PC-3 (cell line): ENCODE results near the gene GTF2B. TPM values are rescaled to one million over a fixed set of nuclear protein-coding genes. Genes with fewer than 3 reads are reported as not detected.
"Not testable (repeated sequence)": the region's sequence is repeated elsewhere in the genome, so short reads cannot be mapped to it uniquely, and the experiment has no call there.

Experiments used
- ATAC-seq: fragments of 200-7000 bp; cut with Tn5 transposase; 2 replicates; pipeline ENCODE4 v1.9.1; 2020; ENCODE audit warnings: mild to moderate bottlenecking, moderate library complexity
- BruUV-seq: library from RNA; stranded (reverse); fragments of 400-500 nt; replicated peaks from 2 replicates; lab custom pipeline; 2021; lab: Mats Ljungman, UMichigan
- CTCF ChIA-PET: fragments of 300-600 bp; sonication (Branson Sonifier 250); formaldehyde crosslinking; loops from one replicate; lab custom pipeline; 2022; ENCODE audit warnings: antibody characterized with exemption; lab: Charles Lee
- POLR2A ChIA-PET: fragments of 300-600 bp; sonication (Branson Sonifier 250); formaldehyde crosslinking; loops from one replicate; lab custom pipeline; 2022; ENCODE audit warnings: antibody characterized with exemption; ENCODE audit not compliant: unreplicated experiment; lab: Charles Lee
- DNase-seq: peaks from one replicate; pipeline ENCODE4 v3.0.0-alpha.2; 2015
- H2AFZ ChIP-seq: fragments of 300-600 bp; sonication (generic); 2 replicates; pipeline ENCODE4 v1.6.0; 2016; ENCODE audit warnings: antibody characterized with exemption, low read length
- H3F3A ChIP-seq: fragments of 300-600 bp; sonication (generic); one replicate; pipeline ENCODE4 v1.6.0; 2017; ENCODE audit warnings: antibody characterized with exemption, low read length, control low read depth, mild to moderate bottlenecking; ENCODE audit not compliant: unreplicated experiment
- H3K27ac ChIP-seq: fragments of 300-600 bp; sonication (generic); 2 replicates; pipeline ENCODE4 v1.5.1; 2016; ENCODE audit warnings: mild to moderate bottlenecking, low read length
- H3K27me3 ChIP-seq: fragments of 300-600 bp; sonication (generic); 2 replicates; pipeline ENCODE4 v1.6.1; 2016; ENCODE audit warnings: low read length, mixed read lengths
- H3K36me3 ChIP-seq: fragments of 300-600 bp; sonication (generic); 2 replicates; pipeline ENCODE4 v1.6.1; 2016; ENCODE audit warnings: low read depth, mixed run types, low read length, mixed read lengths
- H3K4me1 ChIP-seq: fragments of 300-600 bp; sonication (generic); 2 replicates; pipeline ENCODE4 v1.5.1; 2016; ENCODE audit warnings: low read length; ENCODE audit not compliant: insufficient read depth
- H3K4me2 ChIP-seq: fragments of 300-600 bp; sonication (generic); 2 replicates; pipeline ENCODE4 v1.6.0; 2016; ENCODE audit warnings: low read length
- H3K4me3 ChIP-seq: fragments of 300-600 bp; sonication (generic); 2 replicates; pipeline ENCODE4 v1.5.1; 2016; ENCODE audit warnings: mild to moderate bottlenecking, low read length, mixed read lengths
- H3K79me2 ChIP-seq: fragments of 300-600 bp; sonication (generic); 2 replicates; pipeline ENCODE4 v1.6.1; 2017; ENCODE audit warnings: low read length, mixed read lengths
- H3K9ac ChIP-seq: fragments of 300-600 bp; sonication (generic); 2 replicates; pipeline ENCODE4 v1.6.0; 2016; ENCODE audit warnings: mild to moderate bottlenecking, low read length
- H3K9me2 ChIP-seq: fragments of 300-600 bp; sonication (generic); replicated peaks from 2 replicates; pipeline ENCODE4 v1.6.1; 2016; ENCODE audit warnings: mixed run types, low read length, mixed read lengths
- H3K9me3 ChIP-seq: fragments of 300-600 bp; sonication (generic); 2 replicates; pipeline ENCODE4 v1.6.1; 2016; ENCODE audit warnings: low read length, mixed read lengths
- H4K20me1 ChIP-seq: fragments of 300-600 bp; sonication (generic); 2 replicates; pipeline ENCODE4 v1.6.1; 2016; ENCODE audit warnings: low read length, mixed read lengths
- EZH2 ChIP-seq: fragments of 300-600 bp; sonication (generic); IDR thresholded peaks from one replicate; pipeline ENCODE4 v1.6.1; 2017; ENCODE audit warnings: antibody characterized with exemption, mild to moderate bottlenecking, low read length; ENCODE audit not compliant: unreplicated experiment
- EZH2phosphoT487 ChIP-seq: fragments of 300-600 bp; sonication (generic); IDR thresholded peaks from 2 replicates; pipeline ENCODE4 v1.6.1; 2018; ENCODE audit warnings: mild to moderate bottlenecking, antibody characterized with exemption, low read length, borderline replicate concordance
- intact Hi-C: fragments of 100-400 bp; cut with micrococcal nuclease; formaldehyde crosslinking; loops from 2 replicates; pipeline ENCODE4 v1.9.0; 2023
- total RNA-seq: library from RNA; depleted of rRNA; stranded (reverse); fragments of >200 nt; gene quantifications from 2 replicates; pipeline ENCODE4 v1.2.3, GENCODE V29; 2014
- TF ChIP-seq, protein P1 (sequence below): fragments of 300-600 bp; sonication (generic); conservative IDR thresholded peaks from 2 replicates; pipeline ENCODE4 v1.5.1; 2017; ENCODE audit warnings: antibody characterized with exemption, low read depth, mild to moderate bottlenecking, low read length

GTF2B gene
- total RNA-seq, 1 experiment from 2014 or later: 32.1 TPM

GRCh38 chr1:88917321-88918025, 26.1 kb upstream of the GTF2B start:
- Histone ChIP-seq H3K9me2 (no peaks in the 10 kb centered on the region), H3K27ac (no peak overlapping the region), H3K36me3 (no peaks in the 10 kb centered on the region), H3K4me1 (no peaks in the 10 kb centered on the region), H3K4me3 (no peak overlapping the region), H3K79me2 (no peaks in the 10 kb centered on the region), H3K9me3 (peaks cover 16% of the 10 kb centered on the region), H3F3A (no peaks in the 10 kb centered on the region), H3K4me2 (no peak overlapping the region), H3K9ac (no peak overlapping the region), H4K20me1 (no peaks in the 10 kb centered on the region), H3K27me3 (no peaks in the 10 kb centered on the region), H2AFZ (no peak overlapping the region)
- ChIA-PET POLR2A (no interaction called here), CTCF (no interaction called here)
- no peak for TF ChIP-seq EZH2
- TF ChIP-seq, protein P1, sequence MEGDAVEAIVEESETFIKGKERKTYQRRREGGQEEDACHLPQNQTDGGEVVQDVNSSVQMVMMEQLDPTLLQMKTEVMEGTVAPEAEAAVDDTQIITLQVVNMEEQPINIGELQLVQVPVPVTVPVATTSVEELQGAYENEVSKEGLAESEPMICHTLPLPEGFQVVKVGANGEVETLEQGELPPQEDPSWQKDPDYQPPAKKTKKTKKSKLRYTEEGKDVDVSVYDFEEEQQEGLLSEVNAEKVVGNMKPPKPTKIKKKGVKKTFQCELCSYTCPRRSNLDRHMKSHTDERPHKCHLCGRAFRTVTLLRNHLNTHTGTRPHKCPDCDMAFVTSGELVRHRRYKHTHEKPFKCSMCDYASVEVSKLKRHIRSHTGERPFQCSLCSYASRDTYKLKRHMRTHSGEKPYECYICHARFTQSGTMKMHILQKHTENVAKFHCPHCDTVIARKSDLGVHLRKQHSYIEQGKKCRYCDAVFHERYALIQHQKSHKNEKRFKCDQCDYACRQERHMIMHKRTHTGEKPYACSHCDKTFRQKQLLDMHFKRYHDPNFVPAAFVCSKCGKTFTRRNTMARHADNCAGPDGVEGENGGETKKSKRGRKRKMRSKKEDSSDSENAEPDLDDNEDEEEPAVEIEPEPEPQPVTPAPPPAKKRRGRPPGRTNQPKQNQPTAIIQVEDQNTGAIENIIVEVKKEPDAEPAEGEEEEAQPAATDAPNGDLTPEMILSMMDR: no peak
- no peak for TF ChIP-seq EZH2phosphoT487
- intact Hi-C loops: no loop called here
- ATAC-seq (no peak), DNase-seq (no peak)
- BruUV-seq: no TSS peak

DNA sequence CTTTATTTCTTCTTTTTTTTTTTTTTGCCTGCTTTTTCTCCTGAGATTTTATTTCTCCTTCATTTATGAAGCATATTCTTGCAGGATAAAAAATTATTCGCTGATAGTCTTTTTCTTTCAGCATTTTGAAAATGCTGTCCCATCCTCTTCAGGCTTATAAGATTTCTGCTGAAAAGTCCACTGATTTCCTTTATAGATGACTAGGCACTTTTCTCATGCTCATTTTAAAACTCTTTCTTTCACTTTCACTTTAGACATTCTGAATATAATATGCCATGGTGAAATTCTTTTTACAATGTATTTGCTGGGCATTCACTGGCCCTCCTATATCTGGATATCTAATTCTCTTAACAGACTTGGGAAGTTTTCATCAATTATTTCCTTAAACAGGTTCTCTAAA, 25.5 kb upstream of the GTF2B start:
- H3K79me2 ChIP-seq: no peaks in the 10 kb centered on the region
- no peak overlapping the region for H2AFZ ChIP-seq
- H4K20me1 ChIP-seq: no peaks in the 10 kb centered on the region
- no peak overlapping the region for H3K4me3 ChIP-seq
- no peak overlapping the region for H3K9ac ChIP-seq
- no peaks in the 10 kb centered on the region for H3K27me3 ChIP-seq
- H3K4me2 ChIP-seq: no peak overlapping the region
- POLR2A ChIA-PET: no interaction called here
- no peak for ATAC-seq
- CTCF ChIA-PET: no interaction called here
- no peak for DNase-seq
- intact Hi-C loops: no loop called here
- TF ChIP-seq EZH2 (no peak), EZH2phosphoT487 (no peak)
- TF ChIP-seq, protein P1: no peak
- no peaks in the 10 kb centered on the region for H3K36me3 ChIP-seq
- BruUV-seq: no TSS peak
- peaks cover 16% of the 10 kb centered on the region for H3K9me3 ChIP-seq
- H3F3A ChIP-seq: no peaks in the 10 kb centered on the region
- no peaks in the 10 kb centered on the region for H3K9me2 ChIP-seq
- no peaks in the 10 kb centered on the region for H3K4me1 ChIP-seq
- H3K27ac ChIP-seq: no peak overlapping the region

DNA sequence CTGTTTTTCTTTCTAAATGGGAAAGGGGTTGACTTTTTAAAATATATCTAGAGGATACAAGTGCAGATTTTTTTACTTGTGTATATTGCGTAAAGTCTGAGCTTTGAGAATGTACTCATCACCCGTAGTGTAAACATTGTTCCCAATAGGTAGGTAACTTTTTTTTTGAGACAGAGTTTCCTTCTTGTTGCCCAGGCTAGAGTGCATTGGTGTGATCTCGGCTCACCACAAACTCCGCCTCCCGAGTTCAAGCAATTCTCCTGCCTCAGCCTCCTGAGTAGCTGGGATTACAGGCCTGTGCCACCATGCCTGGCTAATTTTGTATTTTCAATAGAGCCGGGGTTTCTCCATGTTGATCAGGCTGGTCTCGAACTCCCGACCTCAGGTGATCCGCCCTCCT, 20.4 kb upstream of the GTF2B start:
- H3K4me3 ChIP-seq, BruUV-seq, H3K27ac ChIP-seq, H3K9ac ChIP-seq, H3K4me2 ChIP-seq, H2AFZ ChIP-seq, H3K79me2 ChIP-seq, H3K4me1 ChIP-seq, H3K27me3 ChIP-seq, DNase-seq, intact Hi-C loops, CTCF ChIA-PET, H3K9me3 ChIP-seq, H4K20me1 ChIP-seq, ATAC-seq, POLR2A ChIA-PET, H3F3A ChIP-seq, H3K9me2 ChIP-seq, H3K36me3 ChIP-seq: not testable (repeated sequence)
